BE2C (cell line): Measurements from ENCODE around the gene LPCAT3.
"Not testable (repeated sequence)": the region's sequence is repeated elsewhere in the genome, so short reads cannot be mapped to it uniquely, and the experiment has no call there.

ENCODE experiments used
- DNase-seq: peaks from one replicate; pipeline ENCODE4 v3.0.0-alpha.2; 2020
- H3K27me3 ChIP-seq: fragments of 250-450 bp; sonication (Bioruptor Pico); 2 replicates; pipeline ENCODE4 v1.5.1; 2020; ENCODE audit warnings: mild to moderate bottlenecking
- H3K36me3 ChIP-seq: fragments of 250-450 bp; sonication (Bioruptor Pico); 2 replicates; pipeline ENCODE4 v1.5.1; 2020; ENCODE audit warnings: mild to moderate bottlenecking
- H3K4me1 ChIP-seq: fragments of 250-450 bp; sonication (Bioruptor Pico); 2 replicates; pipeline ENCODE4 v1.5.1; 2020
- H3K4me3 ChIP-seq: 2 replicates; pipeline ENCODE4 v1.5.1; 2011; ENCODE audit warnings: low read depth, low read length
- H3K9me3 ChIP-seq: fragments of 250-450 bp; sonication (Bioruptor Pico); 2 replicates; pipeline ENCODE4 v1.5.1; 2020
- CTCF ChIP-seq: IDR thresholded peaks from 2 replicates; pipeline ENCODE4 v1.5.1; 2012; ENCODE audit warnings: mild to moderate bottlenecking, low read depth, low read length

LPCAT3 gene

GRCh38 chr12:7054925-7055324 lies 36.6 kb upstream of the LPCAT3 start:
- Histone ChIP-seq H3K27me3 (peaks cover 46% of the 10 kb centered on the region), H3K9me3 (no peaks in the 10 kb centered on the region), H3K36me3 (no peaks in the 10 kb centered on the region), H3K4me1 (no peaks in the 10 kb centered on the region), H3K4me3 (no peak overlapping the region)
- TF ChIP-seq CTCF, result no peak
- DNase-seq, result no peak

- not testable (repeated sequence) for DNase-seq, H3K9me3 ChIP-seq, H3K4me3 ChIP-seq, H3K36me3 ChIP-seq, H3K4me1 ChIP-seq
- peaks cover 36% of the 10 kb centered on the region for H3K27me3 ChIP-seq
Measured at GRCh38 chr12:7049973-7050372, 31.7 kb upstream of the LPCAT3 start.

DNA sequence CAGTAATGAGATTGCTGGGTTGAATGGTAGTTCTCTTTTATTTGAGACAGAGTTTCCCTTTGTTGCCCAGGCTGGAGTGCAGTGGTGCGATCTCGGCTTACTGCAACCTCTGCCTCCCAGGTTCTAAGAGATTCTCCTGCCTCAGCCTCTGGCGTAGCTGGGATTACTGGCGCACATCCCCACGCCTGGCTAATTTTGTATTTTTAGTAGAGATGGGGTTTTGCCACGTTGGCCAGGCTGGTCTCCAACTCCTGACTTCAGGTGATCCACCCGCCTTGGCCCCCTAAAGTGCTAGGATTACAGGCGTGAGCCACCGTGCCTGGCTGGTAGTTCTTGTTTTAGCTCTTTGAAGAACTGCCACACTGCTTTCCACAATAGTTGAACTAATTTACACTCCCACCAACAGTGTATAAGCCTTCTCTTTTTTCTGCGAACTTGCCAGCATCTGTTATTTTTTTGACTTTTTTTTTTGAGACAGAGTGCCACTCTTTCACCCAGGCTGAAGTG lies 31.2 kb upstream of the LPCAT3 start:
- not testable (repeated sequence) for DNase-seq
- peaks cover 31% of the 10 kb centered on the region for H3K27me3 ChIP-seq

GRCh38 chr12:7047306-7047705 lies 29.0 kb upstream of the LPCAT3 start:
- no peak overlapping the region for H3K4me3 ChIP-seq
- DNase-seq, result no peak
- no peaks in the 10 kb centered on the region for H3K36me3 ChIP-seq
- no peak for TF ChIP-seq CTCF
- H3K27me3 ChIP-seq, result peaks cover 12% of the 10 kb centered on the region
- no peaks in the 10 kb centered on the region for H3K9me3 ChIP-seq
- no peaks in the 10 kb centered on the region for H3K4me1 ChIP-seq

More for the DNA sequence above, 31.2 kb upstream of the LPCAT3 start:
- not testable (repeated sequence) for H3K4me3 ChIP-seq, H3K36me3 ChIP-seq, H3K4me1 ChIP-seq, H3K9me3 ChIP-seq

DNA sequence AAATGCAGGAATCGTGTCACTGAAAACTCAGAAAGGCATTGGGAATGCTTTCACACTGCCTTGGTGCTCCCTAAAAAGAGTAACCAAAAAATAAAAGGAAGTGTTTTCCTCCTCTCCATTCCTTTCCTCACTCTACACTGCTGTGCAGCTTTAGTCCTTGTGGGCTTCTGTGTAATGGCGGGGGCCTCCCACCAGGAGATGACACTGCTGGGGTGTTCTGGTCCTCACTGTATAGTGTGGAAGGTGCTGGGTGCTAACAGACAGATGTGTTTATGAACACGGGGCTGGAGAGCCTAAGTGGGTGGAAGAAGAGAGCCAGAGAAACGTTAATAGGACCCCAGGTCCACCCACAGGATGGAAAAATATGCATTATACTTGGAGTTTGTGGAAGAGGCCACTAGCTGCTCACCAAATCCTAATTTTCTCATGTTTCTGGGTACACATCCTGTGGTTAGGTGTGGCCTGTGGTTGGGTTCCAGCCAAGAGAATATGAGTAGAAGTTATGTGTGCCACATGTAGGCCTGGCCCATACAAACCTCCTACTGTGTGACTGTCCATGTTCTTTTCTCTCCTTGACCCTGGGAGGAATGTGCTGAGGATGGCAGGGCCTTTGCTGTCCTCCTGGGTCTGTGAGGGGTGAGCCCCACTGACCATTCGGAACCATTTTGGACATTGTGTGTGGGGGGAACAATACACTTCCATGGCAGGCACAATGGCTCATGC lies 28.3 kb upstream of the LPCAT3 start:
- Histone ChIP-seq H3K9me3 (no peaks in the 10 kb centered on the region), H3K4me3 (no peak overlapping the region), H3K4me1 (no peaks in the 10 kb centered on the region), H3K36me3 (no peaks in the 10 kb centered on the region), H3K27me3 (peaks cover 8% of the 10 kb centered on the region; the same call in 1 of the 2 replicates)
- peak; percentile 8; the same call in 1 of the 2 replicates for TF ChIP-seq CTCF
- no peak for DNase-seq

DNA sequence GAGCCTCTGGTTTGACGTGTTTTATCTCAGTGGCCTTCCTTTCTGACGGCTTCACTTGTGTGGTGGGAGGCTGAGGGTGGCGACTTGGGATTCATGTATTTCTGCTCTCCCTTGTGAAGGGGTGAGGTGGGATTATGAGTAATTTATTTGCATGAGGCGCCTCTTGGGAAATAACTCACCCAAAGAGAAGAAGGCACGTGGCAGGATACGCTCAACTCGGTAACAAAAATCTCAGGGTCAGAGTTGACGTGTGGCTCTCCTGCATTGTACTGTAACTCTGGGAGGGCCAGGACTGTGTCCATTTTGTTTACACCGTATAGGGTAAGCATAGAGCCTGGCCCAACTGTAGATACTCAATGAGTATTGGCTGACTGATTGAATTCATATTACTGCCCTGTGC lies 27.6 kb upstream of the LPCAT3 start:
- Histone ChIP-seq H3K4me1 (no peaks in the 10 kb centered on the region), H3K27me3 (peaks cover 8% of the 10 kb centered on the region; the same call in 1 of the 2 replicates), H3K36me3 (no peaks in the 10 kb centered on the region), H3K9me3 (no peaks in the 10 kb centered on the region), H3K4me3 (no peak overlapping the region)
- no peak for DNase-seq
- TF ChIP-seq CTCF, result no peak

DNA sequence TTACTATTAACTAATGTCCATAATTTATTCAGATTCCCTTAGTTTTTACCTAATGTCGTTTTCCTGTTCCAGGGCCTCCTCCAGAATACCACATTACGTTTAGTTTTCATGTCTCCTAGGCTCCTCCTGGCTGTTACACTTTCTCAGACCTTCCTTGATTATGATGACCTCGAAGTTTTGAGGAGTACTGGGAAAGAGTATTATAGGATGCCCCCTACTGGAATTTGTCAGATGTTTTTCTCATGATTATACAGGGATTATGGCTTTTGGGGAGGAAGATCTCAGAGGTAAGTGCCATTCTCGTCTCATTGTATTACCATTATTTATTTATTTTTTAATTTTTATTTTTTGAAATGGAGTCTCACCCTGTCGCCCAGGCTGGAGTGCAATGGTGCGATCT lies 24.6 kb upstream of the LPCAT3 start:
- peak; percentile 61 for TF ChIP-seq CTCF
- no peaks in the 10 kb centered on the region for H3K9me3 ChIP-seq
- peaks cover 4% of the 10 kb centered on the region; the same call in 1 of the 2 replicates for H3K27me3 ChIP-seq
- H3K4me1 ChIP-seq, result no peaks in the 10 kb centered on the region
- no peak overlapping the region for H3K4me3 ChIP-seq
- no peak for DNase-seq
- H3K36me3 ChIP-seq, result no peaks in the 10 kb centered on the region
